K562 (cell line): ENCODE data around the gene MT1M. TPM values are rescaled to one million over a fixed set of nuclear protein-coding genes. Genes with fewer than 3 reads are reported as not detected.

Source experiments
- ATAC-seq: fragments of 200-7000 bp; cut with Tn5 transposase; 3 replicates; pipeline ENCODE4 v1.9.1; 2020; ENCODE audit warnings: moderate library complexity
- BruUV-seq: library from RNA; stranded (reverse); fragments of 400-500 nt; replicated peaks from 2 replicates; lab custom pipeline; 2021; lab: Mats Ljungman, UMichigan
- CTCF ChIA-PET: fragments of 300-600 bp; formaldehyde crosslinking; extraction: SDS; loops from one replicate; lab custom pipeline; 2021; ENCODE audit warnings: low intra/inter-chr PET ratio; lab: Yijun Ruan, JAX
- POLR2A ChIA-PET: fragments of 300-600, 350-650 bp; sonication (Branson Sonifier 250); formaldehyde crosslinking; extraction: SDS; loops from one replicate; lab custom pipeline; 2021; ENCODE audit warnings: antibody characterized with exemption, inconsistent platforms; lab: Yijun Ruan, JAX
- DNase-seq, 4 experiments: peaks; one replicate each; pipeline versions ENCODE4 v3.0.0 to v3.0.0-alpha.2; 2011 to 2018; ENCODE audit warnings: low spot score in 3 of 4, mixed read lengths in 3 of 4; ENCODE audit errors: extremely low read depth in 1 of 4
- FAIRE-seq: peaks from 2 replicates; lab custom pipeline; 2011; peaks lifted over from hg19 to GRCh38; lab: Jason Lieb, UNC
- H2AFZ ChIP-seq: 2 replicates; pipeline ENCODE4 v1.6.0; 2011; ENCODE audit warnings: low read depth, low read length, control low read depth, inconsistent platforms
- H3K27ac ChIP-seq: fragments of 200-600 bp; 3 replicates; pipeline ENCODE4 v1.8.0; 2011; ENCODE audit warnings: low read depth, mild to moderate bottlenecking, control low read depth, inconsistent platforms, low read length, moderate library complexity, mixed read lengths; ENCODE audit errors: extremely low read depth
- H3K27me3 ChIP-seq, 2 experiments: fragments of 300-600 bp in 1 of 2; 2 replicates in 1 of 2; 3 replicates in 1 of 2; pipeline versions ENCODE4 v1.6.0 to v1.8.0; 2011; ENCODE audit warnings: inconsistent platforms in 2 of 2, low read length in 2 of 2, mild to moderate bottlenecking in 1 of 2, mixed read lengths in 1 of 2, moderate library complexity in 1 of 2; ENCODE audit not compliant: control insufficient read depth in 2 of 2, insufficient read depth in 2 of 2
- H3K36me3 ChIP-seq: fragments of 300-600 bp; 3 replicates; pipeline ENCODE4 v1.8.0; 2011; ENCODE audit warnings: mild to moderate bottlenecking, low read length, inconsistent platforms; ENCODE audit not compliant: control insufficient read depth, insufficient read depth
- H3K4me1 ChIP-seq, 2 experiments: fragments of 200-600 bp in 1 of 2; replicated peaks in 1 of 2; 2 replicates in 1 of 2; 3 replicates in 1 of 2; pipeline versions ENCODE4 v1.5.1 to v1.8.0; 2011; ENCODE audit warnings: inconsistent platforms in 2 of 2, low read length in 2 of 2, mild to moderate bottlenecking in 1 of 2, mixed read lengths in 1 of 2, moderate library complexity in 1 of 2; ENCODE audit not compliant: control insufficient read depth in 2 of 2, insufficient read depth in 2 of 2
- H3K4me2 ChIP-seq: 2 replicates; pipeline ENCODE4 v1.6.1; 2011; ENCODE audit warnings: low read length, control low read depth, inconsistent platforms, mixed read lengths; ENCODE audit not compliant: insufficient read depth
- H3K4me3 ChIP-seq: fragments of 200-600 bp; sonication (generic), shearing (Covaris generic); 2 replicates; pipeline ENCODE4 v1.5.1; 2016; ENCODE audit warnings: control low read depth, inconsistent platforms
- H3K79me2 ChIP-seq: fragments of 200-600 bp; 3 replicates; pipeline ENCODE4 v1.8.0; 2011; ENCODE audit warnings: low read length, inconsistent platforms; ENCODE audit not compliant: control insufficient read depth, insufficient read depth
- H3K9ac ChIP-seq, 2 experiments: 2 replicates each; pipeline versions ENCODE4 v1.6.0 to v1.6.1; 2011; ENCODE audit warnings: low read depth in 2 of 2, low read length in 2 of 2, control low read depth in 1 of 2, inconsistent platforms in 1 of 2, mild to moderate bottlenecking in 1 of 2, mixed read lengths in 1 of 2; ENCODE audit not compliant: insufficient read depth in 1 of 2
- H3K9me1 ChIP-seq: one replicate; pipeline ENCODE4 v1.6.0; 2011; ENCODE audit warnings: inconsistent platforms, mild to moderate bottlenecking, low read length, moderate library complexity; ENCODE audit not compliant: control insufficient read depth, insufficient read depth
- H3K9me3 ChIP-seq: replicated peaks from 2 replicates; pipeline ENCODE4 v1.5.1; 2011; ENCODE audit warnings: low read depth, low read length, inconsistent platforms; ENCODE audit not compliant: control insufficient read depth, insufficient read depth
- H4K20me1 ChIP-seq: replicated peaks from 2 replicates; pipeline ENCODE4 v1.6.1; 2011; ENCODE audit warnings: low read length, inconsistent platforms, mixed read lengths; ENCODE audit not compliant: control insufficient read depth, insufficient read depth
- ARHGAP35 ChIP-seq: fragments of 450-650 bp; IDR thresholded peaks from 2 replicates; pipeline ENCODE4 v1.6.1; 2018; ENCODE audit not compliant: partially characterized antibody
- CREB3L1 ChIP-seq: fragments of 450-650 bp; IDR thresholded peaks from 2 replicates; pipeline ENCODE4 v1.6.1; 2014; ENCODE audit warnings: low read depth, mild to moderate bottlenecking, moderate library complexity, borderline replicate concordance
- EGR1 ChIP-seq: fragments of 450-650 bp; conservative IDR thresholded peaks from 2 replicates; pipeline ENCODE4 v1.6.1; 2017; ENCODE audit warnings: mild to moderate bottlenecking
- JUND ChIP-seq, 2 experiments: IDR thresholded peaks; 2 replicates in 1 of 2; 3 replicates in 1 of 2; pipeline ENCODE4 v1.6.1; 2011; ENCODE audit warnings: borderline replicate concordance in 2 of 2, low read depth in 2 of 2, low read length in 2 of 2, improper control_type of control experiment in 1 of 2, missing biosample characterization in 1 of 2, missing genetic modification characterization in 1 of 2, missing genetic modification reagents in 1 of 2
- KLF1 ChIP-seq: fragments of 450-650 bp; IDR thresholded peaks from 2 replicates; pipeline ENCODE4 v1.6.1; 2016; ENCODE audit warnings: missing genetic modification characterization, missing compliant biosample characterization
- MCM5 ChIP-seq: fragments of 450-650 bp; IDR thresholded peaks from 2 replicates; pipeline ENCODE4 v1.6.1; 2016; ENCODE audit warnings: low read depth
- SMARCA5 ChIP-seq: fragments of 450-650 bp; IDR thresholded peaks from 2 replicates; pipeline ENCODE4 v1.6.1; 2016
- ZFP36 ChIP-seq: fragments of 150-350 bp; IDR thresholded peaks from 2 replicates; pipeline ENCODE4 v1.6.1; 2018; ENCODE audit warnings: low read length, low read depth; ENCODE audit not compliant: partially characterized antibody
- ZNF184 ChIP-seq: sonication (generic); formaldehyde crosslinking; IDR thresholded peaks from 2 replicates; pipeline ENCODE4 v1.5.0; 2020; ENCODE audit warnings: missing genetic modification reagents
- ZNF444 ChIP-seq: fragments of 250-450 bp; sonication (Bioruptor Pico); IDR thresholded peaks from 2 replicates; pipeline ENCODE4 v1.4.0; 2020; ENCODE audit warnings: mild to moderate bottlenecking, moderate library complexity
- ZNF589 ChIP-seq: fragments of 200-800 bp; sonication (Bioruptor generic); IDR thresholded peaks from 2 replicates; pipeline ENCODE4 v1.6.1; 2016; ENCODE audit warnings: low read depth, missing genetic modification characterization, missing compliant biosample characterization
- ZNF668 ChIP-seq: fragments of 250-450 bp; sonication (Bioruptor Pico); IDR thresholded peaks from 2 replicates; pipeline ENCODE4 v1.8.0; 2022; ENCODE audit warnings: mild to moderate bottlenecking, inconsistent platforms
- WGBS: fragments of 100-300 bp; shearing (Covaris generic); methylation state at CpG from one replicate; pipeline ENCODE4 v1.1.6; 2016; ENCODE audit warnings: low coverage, mixed read lengths; ENCODE audit not compliant: insufficient coverage; ENCODE audit errors: missing lambda C conversion rate; 5-methylcytosine and 5-hydroxymethylcytosine counted together
- in situ Hi-C: fragments of 300-500 bp; cut with MboI; formaldehyde crosslinking; loops from 4 replicates; pipeline ENCODE4 v1.15.0; 2018; ENCODE audit warnings: inconsistent platforms, mixed read lengths
- intact Hi-C: fragments of 100-400 bp; cut with micrococcal nuclease; formaldehyde crosslinking; loops from 2 replicates; pipeline ENCODE4 v1.14.2; 2022
- polyA plus RNA-seq, 8 experiments: library from polyadenylated mRNA; depleted of rRNA in 4 of 8; stranded (reverse) in 5 of 8; unstranded in 3 of 8; fragments of >200 nt; fragmentation: Nextera tagmentation in 2 of 8; fragmentation: Illumina TruSeq in 1 of 8; extraction: Ambion mirVana in 2 of 8; extraction: Trizol in 1 of 8; gene quantifications; 2 replicates each; pipeline versions ENCODE4 v1.2.1 to v1.2.3, GENCODE V29; 2011 to 2014; ENCODE audit warnings: inconsistent platforms in 1 of 8, missing spikeins in 1 of 8
- total RNA-seq, 7 experiments: library from RNA; depleted of rRNA in 6 of 7; stranded (reverse); fragments of >200 nt in 6 of 7; fragmentation: Illumina TruSeq in 2 of 7; extraction: Trizol in 2 of 7; gene quantifications; 2 replicates each; pipeline versions ENCODE4 v1.2.1 to v1.2.3, GENCODE V29; 2011 to 2021; ENCODE audit warnings: low replicate concordance in 1 of 7
- TF ChIP-seq, protein P1 (sequence below): fragments of 450-650 bp; conservative IDR thresholded peaks from 2 replicates; pipeline ENCODE4 v1.6.1; 2016; ENCODE audit warnings: missing genetic modification characterization, low read depth, mild to moderate bottlenecking, missing compliant biosample characterization, moderate library complexity
- TF ChIP-seq, protein P2 (sequence below): sonication (generic); formaldehyde crosslinking; IDR thresholded peaks from 2 replicates; pipeline ENCODE4 v1.8.1; 2023; ENCODE audit warnings: missing genetic modification reagents, mild to moderate bottlenecking, borderline replicate concordance

Gene MT1M
- total and polyA plus RNA-seq, 9 of the 15 experiments (the other 6 are each of a cell fraction or from before 2014, with no cell fraction given): not detected

GRCh38 chr16:56610017-56610608 is 22.3 kb upstream of the MT1M start:
- H3K9me1 ChIP-seq: no peaks in the 10 kb centered on the region
- ChIA-PET CTCF (no interaction called here), POLR2A (interaction anchor here (0.6 to 0.8 kb wide), 2 partner anchors 14 to 228 kb away, joined by 3 read pairs; no protein-coding TSS in a partner anchor)
- H3K9me3 ChIP-seq: no peaks in the 10 kb centered on the region
- H3K9ac ChIP-seq: peak overlapping the region; percentile 32 to 62
- H4K20me1 ChIP-seq: no peaks in the 10 kb centered on the region
- no TSS peak for BruUV-seq
- ATAC-seq (no peak), DNase-seq (no peak), FAIRE-seq (peak; percentile 19)
- intact Hi-C loops (no loop called here), in situ Hi-C loops (no loop called here)
- H3K79me2 ChIP-seq: no peaks in the 10 kb centered on the region
- 0 out of 3 replicates have a peak overlapping the region, but pooled peaks have one; percentile 37 for H3K27ac ChIP-seq
- peak overlapping the region; percentile 78 for H3K4me2 ChIP-seq
- 39% methylated on average over 10 of the region's 10 CpGs for WGBS
- H3K4me1 ChIP-seq: peaks cover 27 to 29% of the 10 kb centered on the region in 2 experiments
- peak overlapping the region; percentile 97 for H2AFZ ChIP-seq
- H3K4me3 ChIP-seq: no peak overlapping the region
- H3K27me3 ChIP-seq: peaks cover 0 to 5% of the 10 kb centered on the region in 2 experiments; a peak in 2 of 5 replicates
- no peaks in the 10 kb centered on the region for H3K36me3 ChIP-seq
- TF ChIP-seq SMARCA5: peak; percentile 69; the same call in 1 of the 2 replicates
- no peak for TF ChIP-seq KLF1 (tag)
- TF ChIP-seq ZFP36: no peak
- TF ChIP-seq ZNF668 (CRISPR knock-in tag): no peak
- TF ChIP-seq EGR1: peak; percentile 42
- no peak for TF ChIP-seq MCM5
- TF ChIP-seq, protein P1, sequence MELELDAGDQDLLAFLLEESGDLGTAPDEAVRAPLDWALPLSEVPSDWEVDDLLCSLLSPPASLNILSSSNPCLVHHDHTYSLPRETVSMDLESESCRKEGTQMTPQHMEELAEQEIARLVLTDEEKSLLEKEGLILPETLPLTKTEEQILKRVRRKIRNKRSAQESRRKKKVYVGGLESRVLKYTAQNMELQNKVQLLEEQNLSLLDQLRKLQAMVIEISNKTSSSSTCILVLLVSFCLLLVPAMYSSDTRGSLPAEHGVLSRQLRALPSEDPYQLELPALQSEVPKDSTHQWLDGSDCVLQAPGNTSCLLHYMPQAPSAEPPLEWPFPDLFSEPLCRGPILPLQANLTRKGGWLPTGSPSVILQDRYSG: 0 out of 2 replicates have a peak, but pooled peaks have one; percentile 21
- TF ChIP-seq ZNF444 (CRISPR knock-in tag): no peak
- no peak for TF ChIP-seq CREB3L1
- no peak for TF ChIP-seq ARHGAP35
- TF ChIP-seq ZNF184 (CRISPR knock-in tag): no peak
- no peak for TF ChIP-seq JUND (IDR thresholded peaks at IDR 0.05; ENCODE audit: borderline replicate concordance, low read depth, low read length)
- TF ChIP-seq JUND (tag; IDR thresholded peaks at IDR 0.05; ENCODE audit: borderline replicate concordance, low read depth, low read length): no peak
- TF ChIP-seq, protein P2, sequence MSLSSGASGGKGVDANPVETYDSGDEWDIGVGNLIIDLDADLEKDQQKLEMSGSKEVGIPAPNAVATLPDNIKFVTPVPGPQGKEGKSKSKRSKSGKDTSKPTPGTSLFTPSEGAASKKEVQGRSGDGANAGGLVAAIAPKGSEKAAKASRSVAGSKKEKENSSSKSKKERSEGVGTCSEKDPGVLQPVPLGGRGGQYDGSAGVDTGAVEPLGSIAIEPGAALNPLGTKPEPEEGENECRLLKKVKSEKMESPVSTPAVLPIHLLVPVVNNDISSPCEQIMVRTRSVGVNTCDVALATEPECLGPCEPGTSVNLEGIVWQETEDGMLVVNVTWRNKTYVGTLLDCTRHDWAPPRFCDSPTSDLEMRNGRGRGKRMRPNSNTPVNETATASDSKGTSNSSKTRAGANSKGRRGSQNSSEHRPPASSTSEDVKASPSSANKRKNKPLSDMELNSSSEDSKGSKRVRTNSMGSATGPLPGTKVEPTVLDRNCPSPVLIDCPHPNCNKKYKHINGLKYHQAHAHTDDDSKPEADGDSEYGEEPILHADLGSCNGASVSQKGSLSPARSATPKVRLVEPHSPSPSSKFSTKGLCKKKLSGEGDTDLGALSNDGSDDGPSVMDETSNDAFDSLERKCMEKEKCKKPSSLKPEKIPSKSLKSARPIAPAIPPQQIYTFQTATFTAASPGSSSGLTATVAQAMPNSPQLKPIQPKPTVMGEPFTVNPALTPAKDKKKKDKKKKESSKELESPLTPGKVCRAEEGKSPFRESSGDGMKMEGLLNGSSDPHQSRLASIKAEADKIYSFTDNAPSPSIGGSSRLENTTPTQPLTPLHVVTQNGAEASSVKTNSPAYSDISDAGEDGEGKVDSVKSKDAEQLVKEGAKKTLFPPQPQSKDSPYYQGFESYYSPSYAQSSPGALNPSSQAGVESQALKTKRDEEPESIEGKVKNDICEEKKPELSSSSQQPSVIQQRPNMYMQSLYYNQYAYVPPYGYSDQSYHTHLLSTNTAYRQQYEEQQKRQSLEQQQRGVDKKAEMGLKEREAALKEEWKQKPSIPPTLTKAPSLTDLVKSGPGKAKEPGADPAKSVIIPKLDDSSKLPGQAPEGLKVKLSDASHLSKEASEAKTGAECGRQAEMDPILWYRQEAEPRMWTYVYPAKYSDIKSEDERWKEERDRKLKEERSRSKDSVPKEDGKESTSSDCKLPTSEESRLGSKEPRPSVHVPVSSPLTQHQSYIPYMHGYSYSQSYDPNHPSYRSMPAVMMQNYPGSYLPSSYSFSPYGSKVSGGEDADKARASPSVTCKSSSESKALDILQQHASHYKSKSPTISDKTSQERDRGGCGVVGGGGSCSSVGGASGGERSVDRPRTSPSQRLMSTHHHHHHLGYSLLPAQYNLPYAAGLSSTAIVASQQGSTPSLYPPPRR (CRISPR knock-in tag): no peak
- 0 out of 2 replicates have a peak, but pooled peaks have one; percentile 32 for TF ChIP-seq ZNF589 (CRISPR knock-in tag)
